H1 (cell line): ENCODE results near the gene F8. TPM values are rescaled to one million over a fixed set of nuclear protein-coding genes. Genes with fewer than 3 reads are reported as not detected.

Source experiments
- CEBPB ChIP-seq: IDR thresholded peaks from 2 replicates; pipeline ENCODE4 v1.6.1; 2012; ENCODE audit warnings: low read depth, low read length
- JUN ChIP-seq: IDR thresholded peaks from 2 replicates; pipeline ENCODE4 v1.6.1; 2011; ENCODE audit warnings: low read depth, mild to moderate bottlenecking, improper control_type of control experiment, low read length
- KDM1A ChIP-seq: fragments of 200-600, 300-600 bp; sonication (generic); IDR thresholded peaks from 2 replicates; pipeline ENCODE4 v1.7.1; 2016; ENCODE audit warnings: mild to moderate bottlenecking, low read length, borderline replicate concordance
- KDM4A ChIP-seq: IDR thresholded peaks from one replicate; pipeline ENCODE4 v1.7.1; 2012; ENCODE audit warnings: low read depth, mild to moderate bottlenecking, moderate library complexity, low read length, inconsistent platforms; ENCODE audit not compliant: severe bottlenecking
- SIN3A ChIP-seq, 2 experiments: IDR thresholded peaks in 1 of 2; conservative IDR thresholded peaks in 1 of 2; 2 replicates each; pipeline ENCODE4 v1.6.1; 2011 to 2012; ENCODE audit warnings: low read length in 2 of 2, improper control_type of control experiment in 1 of 2, low read depth in 1 of 2, mild to moderate bottlenecking in 1 of 2
- polyA plus RNA-seq, 7 experiments: library from polyadenylated mRNA; depleted of rRNA in 3 of 7; stranded (reverse) in 5 of 7; unstranded in 2 of 7; fragments of >200 nt in 5 of 7; fragments of 200-250 nt in 2 of 7; gene quantifications; 1 replicate in 5 of 7; 2 replicates in 1 of 7; 4 replicates in 1 of 7; pipeline versions ENCODE4 v1.2.1 to v1.2.3, GENCODE V29; 2011 to 2013; ENCODE audit warnings: missing spikeins in 2 of 7, mixed read lengths in 2 of 7
- total RNA-seq: library from RNA; stranded (reverse); fragmentation: NEBNext Ultra II Directional; extraction: Animal tissue kit (Norgen Biotek cat#: 25700); gene quantifications from 2 replicates; pipeline ENCODE4 v1.2.1, GENCODE V29; 2021

Gene F8
- total and polyA plus RNA-seq, 2 of the 8 experiments (the other 6 are each of a cell fraction or from before 2014, with no cell fraction given): 1.1 to 2.6 TPM

- TF ChIP-seq KDM1A (no peak), JUN (no peak), CEBPB (no peak), KDM4A (no peak), SIN3A (conservative IDR thresholded peaks at IDR 0.05 in 1 of 2, IDR thresholded peaks at IDR 0.05 in 1 of 2; ENCODE audit: low read depth in 1 of 2, low read length in 2 of 2) (no peak)
Measured at GRCh38 chrX:155070038-155070437, 47.5 kb upstream of the F8 start (continued).
